Skeletal muscle cell (primary cell): ENCODE results near the gene PRELP.
"Not testable (repeated sequence)": the region's sequence is repeated elsewhere in the genome, so short reads cannot be mapped to it uniquely, and the experiment has no call there.

ENCODE experiments used
- DNase-seq: peaks from one replicate; pipeline ENCODE4 v3.0.0-alpha.2; 2010; ENCODE audit warnings: low read depth
- H3K4me3 ChIP-seq: 2 replicates; pipeline ENCODE4 v1.5.1; 2011; ENCODE audit warnings: low read depth, mild to moderate bottlenecking, control low read depth, low read length, moderate library complexity

PRELP gene

GRCh38 chr1:203475012-203475981, at the start of gene PRELP:
Gene PRELP, plus strand, starts transcription at chr1:203475806. Its CDS starts 7,379 bp downstream, at chr1:203483185.
- H3K4me3 ChIP-seq = no peak within 1 kb of the TSS
- DNase-seq = no peak

- no peak overlapping the region for H3K4me3 ChIP-seq
- DNase-seq = no peak
Observed at GRCh38 chr1:203426366-203426765, 49.2 kb upstream of the PRELP start.

GRCh38 chr1:203426870-203427269, 48.7 kb upstream of the PRELP start:
- no peak overlapping the region for H3K4me3 ChIP-seq
- no peak for DNase-seq

- H3K4me3 ChIP-seq = no peak overlapping the region
- DNase-seq = no peak
Observed at GRCh38 chr1:203427451-203427850, 48.2 kb upstream of the PRELP start.

- H3K4me3 ChIP-seq = no peak overlapping the region
- DNase-seq = no peak
Observed at GRCh38 chr1:203428981-203429599, 46.5 kb upstream of the PRELP start.

GRCh38 chr1:203435615-203436014, 40.0 kb upstream of the PRELP start:
- DNase-seq = no peak
- H3K4me3 ChIP-seq = no peak overlapping the region

- H3K4me3 ChIP-seq = no peak overlapping the region
- DNase-seq = no peak
Observed at GRCh38 chr1:203437696-203438315, 37.8 kb upstream of the PRELP start.

GRCh38 chr1:203439131-203439730, 36.4 kb upstream of the PRELP start:
- H3K4me3 ChIP-seq = no peak overlapping the region
- no peak for DNase-seq

GRCh38 chr1:203440771-203441170, 34.8 kb upstream of the PRELP start:
- no peak overlapping the region for H3K4me3 ChIP-seq
- DNase-seq = peak; percentile 15

GRCh38 chr1:203441766-203442165, 33.8 kb upstream of the PRELP start:
- no peak overlapping the region for H3K4me3 ChIP-seq
- no peak for DNase-seq

GRCh38 chr1:203442821-203443220, 32.8 kb upstream of the PRELP start:
- H3K4me3 ChIP-seq = no peak overlapping the region
- DNase-seq = no peak

GRCh38 chr1:203443296-203443695, 32.3 kb upstream of the PRELP start:
- no peak overlapping the region for H3K4me3 ChIP-seq
- no peak for DNase-seq

GRCh38 chr1:203444171-203444576, 31.4 kb upstream of the PRELP start:
- DNase-seq = no peak
- H3K4me3 ChIP-seq = no peak overlapping the region

GRCh38 chr1:203447151-203447550, 28.5 kb upstream of the PRELP start:
- DNase-seq = no peak
- no peak overlapping the region for H3K4me3 ChIP-seq

GRCh38 chr1:203447598-203447997, 28.0 kb upstream of the PRELP start:
- DNase-seq, H3K4me3 ChIP-seq: not testable (repeated sequence)

GRCh38 chr1:203448521-203449061, 27.0 kb upstream of the PRELP start:
- no peak overlapping the region for H3K4me3 ChIP-seq
- no peak for DNase-seq

- DNase-seq = no peak
- H3K4me3 ChIP-seq = no peak overlapping the region
Observed at GRCh38 chr1:203450001-203450400, 25.6 kb upstream of the PRELP start.

- DNase-seq = no peak
- H3K4me3 ChIP-seq = no peak overlapping the region
Observed at GRCh38 chr1:203450479-203451149, 25.0 kb upstream of the PRELP start.
